SU-DHL-6 (cell line): ENCODE measurements around the gene CAMK2D.

Experiments used
- EZH2phosphoT487 ChIP-seq: fragments of 200-600 bp; sonication (generic), shearing (Covaris generic); conservative IDR thresholded peaks from 2 replicates; pipeline ENCODE4 v1.6.1; 2018; ENCODE audit warnings: mild to moderate bottlenecking, antibody characterized with exemption, low read length, moderate library complexity, mixed read lengths
- TF ChIP-seq, protein P1 (sequence below): fragments of 200-600 bp; sonication (generic); IDR thresholded peaks from one replicate; pipeline ENCODE4 v1.5.1; 2017; ENCODE audit warnings: antibody characterized with exemption, mild to moderate bottlenecking, low read length, moderate library complexity; ENCODE audit not compliant: insufficient read depth, poor library complexity, severe bottlenecking

DNA sequence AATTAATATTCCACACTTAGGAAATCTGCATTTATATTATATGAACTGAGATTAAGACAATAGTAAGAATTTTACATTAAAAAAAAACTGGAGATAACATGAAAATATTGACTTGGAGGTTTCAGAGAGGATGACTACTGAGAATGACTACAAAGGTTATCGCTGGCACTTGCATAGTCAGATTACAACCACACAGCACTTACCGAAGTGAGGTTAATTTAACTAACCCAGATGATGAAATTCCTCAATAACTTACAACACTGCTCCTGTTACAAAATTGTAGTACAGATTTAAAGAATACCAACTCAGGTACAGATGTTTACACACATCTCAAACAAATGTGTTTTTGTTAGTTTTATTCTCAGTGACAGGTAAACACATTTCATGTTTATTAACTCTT lies 283.5 kb downstream of the CAMK2D start:
- TF ChIP-seq, protein P1, sequence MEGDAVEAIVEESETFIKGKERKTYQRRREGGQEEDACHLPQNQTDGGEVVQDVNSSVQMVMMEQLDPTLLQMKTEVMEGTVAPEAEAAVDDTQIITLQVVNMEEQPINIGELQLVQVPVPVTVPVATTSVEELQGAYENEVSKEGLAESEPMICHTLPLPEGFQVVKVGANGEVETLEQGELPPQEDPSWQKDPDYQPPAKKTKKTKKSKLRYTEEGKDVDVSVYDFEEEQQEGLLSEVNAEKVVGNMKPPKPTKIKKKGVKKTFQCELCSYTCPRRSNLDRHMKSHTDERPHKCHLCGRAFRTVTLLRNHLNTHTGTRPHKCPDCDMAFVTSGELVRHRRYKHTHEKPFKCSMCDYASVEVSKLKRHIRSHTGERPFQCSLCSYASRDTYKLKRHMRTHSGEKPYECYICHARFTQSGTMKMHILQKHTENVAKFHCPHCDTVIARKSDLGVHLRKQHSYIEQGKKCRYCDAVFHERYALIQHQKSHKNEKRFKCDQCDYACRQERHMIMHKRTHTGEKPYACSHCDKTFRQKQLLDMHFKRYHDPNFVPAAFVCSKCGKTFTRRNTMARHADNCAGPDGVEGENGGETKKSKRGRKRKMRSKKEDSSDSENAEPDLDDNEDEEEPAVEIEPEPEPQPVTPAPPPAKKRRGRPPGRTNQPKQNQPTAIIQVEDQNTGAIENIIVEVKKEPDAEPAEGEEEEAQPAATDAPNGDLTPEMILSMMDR: no peak
- TF ChIP-seq EZH2phosphoT487: no peak
